Lower leg skin (tissue), 4 donors: Measurements from ENCODE around the gene WAC. TPM values are rescaled to one million over a fixed set of nuclear protein-coding genes. Genes with fewer than 3 reads are reported as not detected.
A peak's percentile ranks its signal among the peaks of the same experiment; 100 is the strongest.
"Not testable (repeated sequence)": the region's sequence is repeated elsewhere in the genome, so short reads cannot be mapped to it uniquely, and the experiment has no call there.

ENCODE experiments used
- DNase-seq, 2 donors: peaks; one replicate each; pipeline ENCODE4 v3.0.0-alpha.2; 2019; ENCODE audit warnings: low spot score in 2 of 2
- H3K4me3 ChIP-seq: fragments of 200-600 bp; sonication (generic); 2 replicates; pipeline ENCODE4 v1.5.1; 2017; ENCODE audit warnings: mild to moderate bottlenecking, low read depth; ENCODE audit not compliant: poor library complexity, severe bottlenecking
- CTCF ChIP-seq, 3 donors: fragments of 450-650 bp; IDR thresholded peaks; one replicate each; pipeline ENCODE4 v1.5.1; 2016; ENCODE audit warnings: antibody characterized with exemption in 3 of 3, mild to moderate bottlenecking in 3 of 3, moderate library complexity in 2 of 3
- POLR2A ChIP-seq, 2 donors: fragments of 450-650 bp; IDR thresholded peaks; one replicate each; pipeline ENCODE4 v1.6.1; 2016 to 2017; ENCODE audit warnings: antibody characterized with exemption in 2 of 2, mild to moderate bottlenecking in 1 of 2, moderate library complexity in 1 of 2
- WGBS, 2 donors: methylation state at CpG; one replicate each; pipeline ENCODE4 v1.1.5; 2018; 5-methylcytosine and 5-hydroxymethylcytosine counted together
- intact Hi-C: fragments of 100-400 bp; cut with DNase I; formaldehyde crosslinking; loops from one replicate; pipeline ENCODE4 v1.15.0; 2023; ENCODE audit warnings: low total_unique reads
- total RNA-seq, 4 donors: library from RNA; depleted of rRNA; stranded (reverse); fragments of >200 nt; gene quantifications; one replicate each; pipeline ENCODE4 v1.1.0, GENCODE V29; 2016

The WAC gene
- total RNA-seq = 100 to 1,000 TPM in 1 of 4 donors, 10 to 100 TPM in 3; 86.2 to 139 (median 92.9) TPM

GRCh38 chr10:28532337-28533185, at the start of gene WAC:
Gene WAC (plus strand): TSS chr10:28533118. CDS start chr10:28533580, 462 bp downstream.
- peak within 1 kb of the TSS; percentile 87 for H3K4me3 ChIP-seq
- TF ChIP-seq CTCF (IDR thresholded peaks at IDR 0.05) (no peak), POLR2A (IDR thresholded peaks at IDR 0.05) (peak in 1 of 2 donors; percentile 37)
- 0% methylated on average over 71 to 75 of the region's 102 CpGs for WGBS, 2 donors
- peak; percentile 93 to 99 for DNase-seq
- intact Hi-C loops = no loop called here

- intact Hi-C loops = no loop called here
- TF ChIP-seq CTCF (IDR thresholded peaks at IDR 0.05) (no peak), POLR2A (IDR thresholded peaks at IDR 0.05) (no peak)
- no peak overlapping the region for H3K4me3 ChIP-seq
- 84 to 94% methylated on average over 6 of the region's 6 CpGs for WGBS, 2 donors
- DNase-seq = no peak
These were observed 43.7 kb upstream of the WAC start for GRCh38 chr10:28489206-28489605.

- DNase-seq, intact Hi-C loops, H3K4me3 ChIP-seq: not testable (repeated sequence)
- 85 to 86% methylated on average over 2 of the region's 2 CpGs for WGBS, 2 donors
These were observed 42.6 kb upstream of the WAC start for GRCh38 chr10:28490256-28490865.

GRCh38 chr10:28492116-28492920, 40.6 kb upstream of the WAC start:
- 63 to 66% methylated on average over 12 of the region's 12 CpGs for WGBS, 2 donors
- intact Hi-C loops = no loop called here
- no peak overlapping the region for H3K4me3 ChIP-seq
- no peak for TF ChIP-seq CTCF (IDR thresholded peaks at IDR 0.05)
- no peak for DNase-seq

- intact Hi-C loops = no loop called here
- no peak overlapping the region for H3K4me3 ChIP-seq
- WGBS, 2 donors = 82 to 89% methylated on average over 2 of the region's 2 CpGs
- TF ChIP-seq POLR2A (IDR thresholded peaks at IDR 0.05) = no peak
- no peak for TF ChIP-seq CTCF (IDR thresholded peaks at IDR 0.05)
- DNase-seq = no peak
These were observed 38.5 kb upstream of the WAC start for GRCh38 chr10:28494420-28494819.

GRCh38 chr10:28495084-28495483, 37.8 kb upstream of the WAC start:
- no peak overlapping the region for H3K4me3 ChIP-seq
- TF ChIP-seq POLR2A (IDR thresholded peaks at IDR 0.05) = no peak
- TF ChIP-seq CTCF (IDR thresholded peaks at IDR 0.05) = no peak
- DNase-seq = no peak
- 71 to 78% methylated on average over 3 of the region's 3 CpGs for WGBS, 2 donors
- intact Hi-C loops = no loop called here
